Panc1 (cell line): Measurements from ENCODE around the gene CLEC17A. TPM values are rescaled to one million over a fixed set of nuclear protein-coding genes. Genes with fewer than 3 reads are reported as not detected.
"Not testable (repeated sequence)": the region's sequence is repeated elsewhere in the genome, so short reads cannot be mapped to it uniquely, and the experiment has no call there.

Experiments used
- ATAC-seq: fragments of 200-7000 bp; cut with Tn5 transposase; 2 replicates; pipeline ENCODE4 v1.9.1; 2020; ENCODE audit warnings: mild to moderate bottlenecking, moderate library complexity
- BruUV-seq: library from RNA; stranded (reverse); fragments of 400-500 nt; replicated peaks from 2 replicates; lab custom pipeline; 2021; lab: Mats Ljungman, UMichigan
- CTCF ChIA-PET: fragments of 300-600 bp; sonication (Branson Sonifier 250); formaldehyde crosslinking; loops from one replicate; lab custom pipeline; 2022; ENCODE audit warnings: antibody characterized with exemption; lab: Charles Lee
- POLR2A ChIA-PET: fragments of 300-600 bp; sonication (Branson Sonifier 250); formaldehyde crosslinking; loops from one replicate; lab custom pipeline; 2022; ENCODE audit warnings: antibody characterized with exemption; lab: Charles Lee
- DNase-seq: peaks from one replicate; pipeline ENCODE4 v3.0.0-alpha.2; 2010; ENCODE audit warnings: low read depth, low spot score
- H3K27ac ChIP-seq: 2 replicates; pipeline ENCODE4 v1.5.1; 2011; ENCODE audit warnings: mild to moderate bottlenecking, low read length, inconsistent platforms
- H3K27me3 ChIP-seq: fragments of 200-500 bp; sonication (Bioruptor generic); 2 replicates; pipeline ENCODE4 v1.6.0; 2014; ENCODE audit warnings: low read length, inconsistent platforms; ENCODE audit not compliant: control insufficient read depth, insufficient read depth
- H3K36me3 ChIP-seq: fragments of 200-500 bp; sonication (Bioruptor generic); 2 replicates; pipeline ENCODE4 v1.5.1; 2014; ENCODE audit warnings: inconsistent platforms, mild to moderate bottlenecking, low read length, moderate library complexity; ENCODE audit not compliant: control insufficient read depth, insufficient read depth
- H3K4me1 ChIP-seq: 2 replicates; pipeline ENCODE4 v1.5.1; 2011; ENCODE audit warnings: inconsistent platforms, mild to moderate bottlenecking, low read length, moderate library complexity; ENCODE audit not compliant: control insufficient read depth, insufficient read depth
- H3K4me3 ChIP-seq, 2 experiments: 2 replicates each; pipeline ENCODE4 v1.5.1; 2011 to 2012; ENCODE audit warnings: low read depth in 2 of 2, low read length in 2 of 2, mild to moderate bottlenecking in 2 of 2, inconsistent platforms in 1 of 2, moderate library complexity in 1 of 2
- H3K9me3 ChIP-seq: fragments of 200-500 bp; sonication (Bioruptor generic); 2 replicates; pipeline ENCODE4 v1.5.1; 2014; ENCODE audit warnings: low read depth, mild to moderate bottlenecking, inconsistent platforms, low read length, moderate library complexity; ENCODE audit not compliant: control insufficient read depth, insufficient read depth
- CTCF ChIP-seq: fragments of 450-650 bp; IDR thresholded peaks from 2 replicates; pipeline ENCODE4 v1.5.1; 2017; ENCODE audit warnings: mild to moderate bottlenecking
- POLR2AphosphoS5 ChIP-seq: IDR thresholded peaks from 2 replicates; pipeline ENCODE4 v1.6.1; 2012; ENCODE audit warnings: mild to moderate bottlenecking, low read depth, low read length, moderate library complexity
- SIN3A ChIP-seq: IDR thresholded peaks from 2 replicates; pipeline ENCODE4 v1.6.1; 2012; ENCODE audit warnings: low read depth, mild to moderate bottlenecking, low read length, moderate library complexity, borderline replicate concordance; ENCODE audit not compliant: insufficient read depth
- TCF7L2 ChIP-seq: IDR thresholded peaks from 2 replicates; pipeline ENCODE4 v1.6.1; 2011; ENCODE audit warnings: mild to moderate bottlenecking, low read depth, low read length, inconsistent platforms
- in situ Hi-C: cut with HindIII; loops from 2 replicates; pipeline ENCODE4 v1.10.0; 2016; ENCODE audit warnings: low sequenced_read_pairs, low pct_unique_long_range_greater_than_20kb
- intact Hi-C: fragments of 100-400 bp; cut with micrococcal nuclease; formaldehyde crosslinking; loops from one replicate; pipeline ENCODE4 v1.10.0; 2022; ENCODE audit not compliant: unreplicated experiment
- total RNA-seq: library from RNA; stranded (reverse); gene quantifications from one replicate; pipeline ENCODE4 v1.2.1, GENCODE V29; 2021; ENCODE audit not compliant: unreplicated experiment
- TF ChIP-seq, protein P1 (sequence below), 2 experiments: IDR thresholded peaks; 2 replicates each; pipeline ENCODE4 v1.6.1; 2011 to 2012; ENCODE audit warnings: low read depth in 2 of 2, control low read depth in 1 of 2, low read length in 1 of 2, mild to moderate bottlenecking in 1 of 2, moderate library complexity in 1 of 2; ENCODE audit not compliant: insufficient read depth in 1 of 2

CLEC17A gene
- total RNA-seq, 1 experiment from 2014 or later = not detected

- Histone ChIP-seq H3K9me3 (no peaks in the 10 kb centered on the region), H3K4me1 (no peaks in the 10 kb centered on the region), H3K4me3 (no peak overlapping the region), H3K27me3 (no peaks in the 10 kb centered on the region), H3K36me3 (no peaks in the 10 kb centered on the region), H3K27ac (no peak overlapping the region)
- BruUV-seq = no TSS peak
- intact Hi-C loops (no loop called here), in situ Hi-C loops (no loop called here)
- TF ChIP-seq TCF7L2 (no peak), POLR2AphosphoS5 (no peak), CTCF (no peak), SIN3A (no peak)
- TF ChIP-seq, protein P1, sequence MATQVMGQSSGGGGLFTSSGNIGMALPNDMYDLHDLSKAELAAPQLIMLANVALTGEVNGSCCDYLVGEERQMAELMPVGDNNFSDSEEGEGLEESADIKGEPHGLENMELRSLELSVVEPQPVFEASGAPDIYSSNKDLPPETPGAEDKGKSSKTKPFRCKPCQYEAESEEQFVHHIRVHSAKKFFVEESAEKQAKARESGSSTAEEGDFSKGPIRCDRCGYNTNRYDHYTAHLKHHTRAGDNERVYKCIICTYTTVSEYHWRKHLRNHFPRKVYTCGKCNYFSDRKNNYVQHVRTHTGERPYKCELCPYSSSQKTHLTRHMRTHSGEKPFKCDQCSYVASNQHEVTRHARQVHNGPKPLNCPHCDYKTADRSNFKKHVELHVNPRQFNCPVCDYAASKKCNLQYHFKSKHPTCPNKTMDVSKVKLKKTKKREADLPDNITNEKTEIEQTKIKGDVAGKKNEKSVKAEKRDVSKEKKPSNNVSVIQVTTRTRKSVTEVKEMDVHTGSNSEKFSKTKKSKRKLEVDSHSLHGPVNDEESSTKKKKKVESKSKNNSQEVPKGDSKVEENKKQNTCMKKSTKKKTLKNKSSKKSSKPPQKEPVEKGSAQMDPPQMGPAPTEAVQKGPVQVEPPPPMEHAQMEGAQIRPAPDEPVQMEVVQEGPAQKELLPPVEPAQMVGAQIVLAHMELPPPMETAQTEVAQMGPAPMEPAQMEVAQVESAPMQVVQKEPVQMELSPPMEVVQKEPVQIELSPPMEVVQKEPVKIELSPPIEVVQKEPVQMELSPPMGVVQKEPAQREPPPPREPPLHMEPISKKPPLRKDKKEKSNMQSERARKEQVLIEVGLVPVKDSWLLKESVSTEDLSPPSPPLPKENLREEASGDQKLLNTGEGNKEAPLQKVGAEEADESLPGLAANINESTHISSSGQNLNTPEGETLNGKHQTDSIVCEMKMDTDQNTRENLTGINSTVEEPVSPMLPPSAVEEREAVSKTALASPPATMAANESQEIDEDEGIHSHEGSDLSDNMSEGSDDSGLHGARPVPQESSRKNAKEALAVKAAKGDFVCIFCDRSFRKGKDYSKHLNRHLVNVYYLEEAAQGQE (IDR thresholded peaks at IDR 0.05; ENCODE audit: insufficient read depth in 1 of 2, low read depth in 2 of 2, low read length in 1 of 2) = no peak
- CTCF ChIA-PET = interaction anchor here (1.0 kb wide), 1 partner anchor 75 kb away, joined by 4 read pairs; no protein-coding TSS in a partner anchor
- ATAC-seq = no peak
- POLR2A ChIA-PET = interaction anchor here (0.6 kb wide), 1 partner anchor 532 kb away, joined by 5 read pairs; no protein-coding TSS in a partner anchor
- no peak for DNase-seq
Measured at GRCh38 chr19:14611051-14611450, 28.2 kb downstream of the CLEC17A start.

GRCh38 chr19:14612242-14612641 lies 29.4 kb downstream of the CLEC17A start:
- H3K9me3 ChIP-seq, H3K27me3 ChIP-seq, H3K36me3 ChIP-seq, BruUV-seq, intact Hi-C loops, CTCF ChIA-PET, in situ Hi-C loops, H3K4me3 ChIP-seq, H3K27ac ChIP-seq, POLR2A ChIA-PET, H3K4me1 ChIP-seq, ATAC-seq, DNase-seq: not testable (repeated sequence)

DNA sequence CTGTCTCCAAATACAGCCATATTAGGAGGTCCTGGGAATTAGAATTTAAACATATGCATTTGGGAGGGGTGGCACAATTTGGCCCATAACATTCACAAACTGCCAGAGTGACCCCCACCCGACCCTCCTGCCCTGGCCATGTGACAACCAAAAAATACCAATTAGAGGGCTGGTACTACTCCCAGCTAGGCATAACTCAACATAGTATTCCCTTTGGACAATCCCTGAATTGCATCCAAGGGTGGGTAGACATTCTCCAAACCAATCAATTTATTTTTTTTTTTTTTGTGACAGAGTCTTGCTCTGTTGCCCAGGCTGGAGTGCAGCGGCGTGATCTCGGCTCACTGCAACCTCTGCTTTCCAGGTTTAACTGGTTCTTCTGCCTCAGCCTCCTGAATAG lies 29.8 kb downstream of the CLEC17A start:
- Histone ChIP-seq H3K27me3 (no peaks in the 10 kb centered on the region), H3K4me1 (no peaks in the 10 kb centered on the region), H3K36me3 (no peaks in the 10 kb centered on the region), H3K9me3 (no peaks in the 10 kb centered on the region), H3K27ac (no peak overlapping the region), H3K4me3 (no peak overlapping the region)
- no peak for TF ChIP-seq POLR2AphosphoS5
- TF ChIP-seq, protein P1 (IDR thresholded peaks at IDR 0.05; ENCODE audit: insufficient read depth in 1 of 2, low read depth in 2 of 2, low read length in 1 of 2) = no peak
- TF ChIP-seq TCF7L2 = no peak
- no peak for TF ChIP-seq SIN3A
- TF ChIP-seq CTCF = no peak
- intact Hi-C loops = no loop called here
- ChIA-PET CTCF (no interaction called here), POLR2A (no interaction called here)
- BruUV-seq = no TSS peak
- in situ Hi-C loops = no loop called here
- no peak for ATAC-seq
- no peak for DNase-seq
